Measurements from ENCODE around the gene SV2B.
A peak's percentile ranks its signal among the peaks of the same experiment; 100 is the strongest.

Gene SV2B

DNA sequence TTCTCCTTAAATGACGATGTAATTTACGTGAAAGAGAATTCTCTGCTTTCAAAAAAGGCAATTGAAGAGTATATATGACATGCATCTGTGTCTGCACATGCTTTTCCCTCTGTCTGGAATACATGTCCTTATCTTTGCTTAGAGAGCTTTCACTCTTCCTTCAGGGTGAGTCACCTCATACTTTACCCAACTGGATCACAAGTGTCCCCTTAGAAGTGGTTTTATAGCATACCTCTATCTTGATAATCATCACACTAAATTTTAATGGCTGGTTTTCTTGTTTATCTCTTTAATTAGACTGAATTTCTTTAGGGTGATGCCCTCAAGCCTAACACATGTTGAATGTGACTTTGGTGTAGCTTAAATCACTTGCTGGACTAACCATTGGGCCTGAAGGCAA lies 178.9 kb downstream of the SV2B start:
- no peak for DNase-seq

DNA sequence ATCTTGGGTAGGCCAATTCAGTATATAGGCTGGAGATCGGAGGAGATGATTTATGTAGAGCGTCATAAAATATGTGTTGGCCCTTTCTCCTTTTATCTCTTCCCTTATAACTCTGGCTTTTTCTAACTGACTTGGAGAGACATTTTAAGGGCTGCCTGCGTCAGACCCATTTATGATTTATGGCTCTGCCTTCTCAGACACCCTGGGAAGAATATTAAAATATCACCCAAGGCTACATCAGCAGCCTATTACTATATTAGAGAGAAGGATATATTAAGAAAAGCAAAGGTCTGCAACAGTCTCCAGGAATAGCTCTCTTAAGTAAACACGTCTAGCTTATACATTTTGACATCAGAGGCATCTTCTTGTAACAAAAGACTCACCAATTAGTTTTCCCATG lies 179.4 kb downstream of the SV2B start:
- DNase-seq, result no peak

DNA sequence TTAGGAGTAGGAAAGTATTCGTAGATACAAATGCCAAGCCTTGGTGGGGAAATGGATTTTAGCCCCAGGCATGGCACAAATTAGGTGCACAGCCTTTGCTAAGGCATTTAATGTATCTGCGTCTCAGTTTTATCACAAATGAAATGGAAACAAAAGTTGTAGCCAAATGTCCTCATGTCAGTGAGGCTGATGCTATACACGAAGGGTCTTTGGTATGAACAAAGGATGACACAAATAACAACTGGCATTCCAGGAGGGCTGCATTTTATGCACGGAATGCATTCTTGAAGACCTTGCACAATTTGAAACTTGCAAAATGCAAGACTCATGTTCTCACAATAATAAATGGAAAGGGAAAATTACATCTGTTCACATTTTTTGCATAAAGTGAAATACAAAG lies 181.9 kb downstream of the SV2B start:
- no peak for DNase-seq

DNA sequence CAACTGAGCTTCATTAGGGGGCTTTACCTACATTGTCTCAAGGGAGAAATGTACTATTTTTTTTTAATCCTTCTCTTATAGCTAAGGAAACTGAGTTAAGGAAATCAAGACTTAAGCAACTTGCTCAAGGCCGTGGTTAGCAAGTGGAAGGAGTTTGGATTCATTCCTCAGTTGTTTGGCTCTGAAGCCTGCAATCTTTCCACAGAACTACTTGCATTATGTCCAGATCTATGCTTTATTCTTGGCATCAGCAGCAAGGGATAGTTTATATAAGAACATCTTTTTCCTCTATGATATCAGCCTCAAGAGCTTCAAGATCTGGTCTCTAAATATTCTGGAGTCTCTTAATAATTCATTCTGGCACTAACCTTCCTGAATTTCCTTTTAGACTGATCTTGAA lies 182.4 kb downstream of the SV2B start:
- no peak for DNase-seq

DNA sequence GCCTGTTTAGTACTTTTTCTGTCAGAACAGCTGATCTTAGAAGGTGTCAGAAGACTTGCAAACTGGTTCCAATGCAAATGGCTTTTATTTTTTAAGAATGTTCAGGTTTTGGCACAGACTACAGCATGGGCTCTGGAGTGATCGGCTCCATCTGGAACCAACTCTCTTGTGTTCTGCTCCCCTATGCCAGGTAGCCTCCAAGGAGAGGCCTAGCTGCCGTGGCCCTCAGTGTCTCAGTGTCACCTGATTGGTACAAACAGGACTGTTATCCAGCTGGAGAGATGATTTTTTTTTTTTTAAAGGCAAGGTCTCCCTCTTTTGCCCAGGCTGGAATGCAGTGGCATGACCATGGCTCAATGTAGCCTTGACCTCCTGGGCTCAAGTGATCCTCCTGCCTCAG lies 183.1 kb downstream of the SV2B start:
- no peak for DNase-seq

DNA sequence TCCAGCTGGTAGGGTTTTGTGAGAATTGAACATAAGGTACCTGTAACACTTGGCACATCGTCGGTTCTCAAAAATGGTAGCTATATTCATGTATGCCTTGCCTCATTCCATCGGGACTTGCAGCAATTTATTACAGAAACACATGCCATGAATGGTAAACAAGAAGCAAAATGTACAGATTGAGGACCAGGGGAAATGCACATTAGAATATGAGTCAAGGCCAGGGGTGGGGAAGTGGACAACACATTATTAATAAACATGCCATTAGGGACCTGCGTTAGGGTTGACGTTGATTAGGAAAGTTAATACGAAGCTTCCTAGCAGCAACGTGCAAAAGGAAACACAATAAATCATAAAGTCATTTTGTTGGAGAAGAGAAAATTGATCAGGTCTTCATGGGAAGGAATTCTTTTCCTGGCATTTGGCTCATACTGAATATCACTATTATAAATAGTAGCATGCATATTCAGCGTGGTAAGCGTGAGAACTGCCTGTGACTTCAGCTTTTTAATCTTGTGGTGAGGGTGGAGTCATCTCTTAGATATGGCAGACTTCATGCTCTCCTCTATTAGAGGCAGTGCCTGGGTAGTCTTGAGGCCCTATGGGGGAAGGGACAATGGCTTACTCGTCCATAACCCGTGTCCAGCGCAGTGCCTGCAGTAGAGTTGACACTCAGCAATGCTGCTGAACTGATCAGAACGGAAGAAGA lies 184.9 kb downstream of the SV2B start:
- DNase-seq, result no peak

DNA sequence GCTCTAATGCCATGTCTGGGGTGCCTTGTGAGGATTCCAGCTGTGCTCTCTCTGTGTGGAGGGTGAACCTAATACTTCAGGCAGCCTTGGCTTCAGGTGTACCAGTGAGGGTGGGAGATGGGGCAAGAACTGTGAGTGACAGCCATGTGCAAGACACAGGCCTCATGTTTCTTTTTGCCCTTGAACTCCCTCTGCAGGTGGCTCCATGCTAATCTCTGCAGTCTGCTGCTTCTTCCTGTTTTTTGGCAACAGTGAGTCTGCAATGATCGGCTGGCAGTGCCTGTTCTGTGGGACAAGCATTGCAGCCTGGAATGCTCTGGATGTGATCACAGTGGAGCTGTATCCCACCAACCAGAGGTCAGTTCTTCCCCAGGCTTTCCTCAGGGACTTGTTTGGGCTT lies 189.3 kb downstream of the SV2B start:
- peak; percentile 5 for DNase-seq

DNA sequence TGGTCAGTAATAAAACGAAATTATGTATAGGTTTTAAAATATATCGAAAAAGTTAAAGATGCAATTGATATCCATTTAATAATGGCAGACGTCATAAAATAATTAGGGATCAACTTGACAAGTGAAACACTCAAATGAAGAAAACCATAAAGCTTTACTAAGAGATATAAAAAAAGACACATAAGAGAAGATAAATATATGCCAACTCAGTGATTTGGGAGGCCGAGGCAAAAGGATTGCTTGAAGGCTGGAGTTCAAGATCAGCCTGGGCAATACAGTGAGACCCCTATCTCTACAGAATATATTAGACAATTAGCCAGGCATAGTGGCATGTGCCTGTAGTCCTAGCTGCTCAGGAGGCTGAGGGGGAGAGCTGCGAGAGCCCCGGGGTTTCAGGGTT lies 190.5 kb downstream of the SV2B start:
- DNase-seq, result no peak

DNA sequence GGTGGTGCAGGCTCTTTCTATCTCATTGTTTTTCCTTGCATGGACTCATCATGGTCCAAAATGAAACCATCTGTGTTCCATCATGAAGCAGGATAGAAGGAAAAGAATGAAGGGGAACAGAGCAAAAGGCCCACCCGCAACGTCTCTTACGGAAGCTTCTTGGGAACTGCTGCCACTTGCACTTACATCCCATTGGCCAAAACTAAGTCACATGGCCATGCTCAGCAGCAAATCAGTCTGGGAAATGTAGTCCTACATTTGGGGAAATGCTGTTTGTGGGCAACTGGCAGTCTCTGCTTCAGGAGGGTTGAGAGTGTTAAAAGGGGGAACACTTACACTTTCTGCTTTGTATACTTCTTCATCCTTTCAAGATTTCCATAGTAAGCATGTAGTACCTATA lies 191.6 kb downstream of the SV2B start:
- DNase-seq, result peak; percentile 20

DNA sequence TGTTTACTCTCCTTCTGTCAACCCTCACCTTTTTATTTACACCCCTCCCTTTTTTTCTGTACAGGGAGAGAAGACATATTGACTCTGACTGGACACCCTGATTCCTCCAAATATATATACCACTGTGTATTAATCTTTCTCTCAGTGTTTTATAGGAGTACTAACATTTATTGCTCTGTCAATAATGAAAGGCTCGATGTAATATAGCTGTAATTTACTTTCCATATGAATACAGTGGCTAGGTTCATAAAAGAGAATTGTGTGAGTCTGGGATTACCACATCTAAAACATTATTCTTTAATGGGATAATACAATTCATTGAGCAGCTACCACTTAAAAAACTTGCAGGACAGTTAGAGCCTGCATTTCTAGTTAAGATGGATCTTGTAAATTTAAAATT lies 194.3 kb downstream of the SV2B start:
- no peak for DNase-seq

DNA sequence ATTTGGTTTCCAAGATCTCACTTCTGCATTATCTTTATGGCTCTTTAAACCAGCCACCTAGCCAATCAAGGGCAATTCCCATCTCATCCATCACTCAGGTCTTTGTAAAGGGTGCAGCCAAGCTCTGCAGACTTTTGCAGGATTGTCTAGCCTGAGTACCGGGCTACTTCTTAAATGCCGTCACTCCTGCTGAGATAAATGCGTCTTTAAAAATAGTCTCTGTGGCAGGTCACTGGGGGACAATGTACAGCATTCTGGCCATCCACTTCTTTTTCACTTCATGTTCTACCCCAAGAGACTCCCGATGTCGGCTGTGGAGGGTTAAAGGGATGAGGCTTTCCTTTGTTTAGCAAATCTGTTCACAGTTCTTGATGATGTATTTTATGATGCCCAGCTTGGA lies 194.7 kb downstream of the SV2B start:
- DNase-seq, result no peak

DNA sequence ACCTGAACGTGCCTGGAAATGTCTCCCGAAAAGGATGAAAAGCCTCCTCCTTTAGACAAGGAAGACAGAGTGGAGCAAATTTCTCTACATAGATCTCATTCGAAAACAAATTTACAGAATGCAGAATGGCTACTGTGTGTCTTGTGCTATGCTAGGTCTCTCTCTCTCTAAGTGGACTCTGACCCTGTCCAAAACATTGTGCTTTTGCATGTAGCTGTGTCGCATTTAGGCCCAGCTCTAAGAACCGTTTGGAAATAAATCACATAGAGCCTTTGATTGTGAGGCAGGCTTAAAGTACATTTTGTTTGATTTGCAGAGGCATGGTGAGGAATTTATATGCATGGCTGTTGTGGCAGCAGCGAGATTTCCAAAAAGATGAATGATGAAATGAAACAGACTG lies 198.0 kb downstream of the SV2B start:
- DNase-seq, result no peak

DNA sequence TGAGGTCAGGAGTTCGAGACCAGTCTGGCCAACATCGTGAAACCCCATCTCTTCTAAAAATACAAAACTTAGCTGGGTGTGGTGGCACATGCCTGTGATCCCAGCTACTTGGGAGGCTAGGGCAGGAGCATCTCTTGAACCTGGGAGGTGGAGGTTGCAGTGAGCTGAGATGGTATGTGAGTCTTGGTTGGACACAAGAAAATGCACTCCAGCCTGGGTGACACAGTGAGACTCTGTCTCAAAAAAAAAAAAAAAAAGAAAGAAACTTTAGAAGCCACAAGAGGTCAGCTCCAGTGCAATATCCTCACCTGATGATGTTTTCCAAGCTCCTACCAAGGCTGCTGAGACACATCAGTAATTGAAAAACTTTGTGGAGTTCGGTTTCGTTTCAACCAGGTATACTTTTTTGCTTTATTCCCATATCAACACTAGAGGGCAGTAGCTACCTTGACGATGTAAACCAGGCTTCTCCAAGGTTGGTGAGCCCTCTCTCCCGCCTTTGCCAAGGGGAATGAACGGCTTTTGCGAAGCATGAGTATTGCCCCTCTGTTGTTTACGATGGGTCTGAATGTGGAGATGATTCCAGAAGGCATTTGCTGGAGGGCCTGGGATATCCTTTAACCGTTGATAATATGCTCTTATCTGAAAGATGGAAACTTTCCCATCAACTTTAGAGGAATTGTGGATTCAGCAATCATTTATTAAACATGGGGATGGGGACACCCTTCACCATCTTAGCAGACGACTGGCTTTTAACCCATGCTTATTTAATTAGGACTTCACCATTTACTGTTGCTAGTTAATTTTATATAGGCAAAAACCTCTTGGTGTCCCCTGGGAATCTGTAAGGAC lies 202.8 kb downstream of the SV2B start:
- peak; percentile 71 for DNase-seq

DNA sequence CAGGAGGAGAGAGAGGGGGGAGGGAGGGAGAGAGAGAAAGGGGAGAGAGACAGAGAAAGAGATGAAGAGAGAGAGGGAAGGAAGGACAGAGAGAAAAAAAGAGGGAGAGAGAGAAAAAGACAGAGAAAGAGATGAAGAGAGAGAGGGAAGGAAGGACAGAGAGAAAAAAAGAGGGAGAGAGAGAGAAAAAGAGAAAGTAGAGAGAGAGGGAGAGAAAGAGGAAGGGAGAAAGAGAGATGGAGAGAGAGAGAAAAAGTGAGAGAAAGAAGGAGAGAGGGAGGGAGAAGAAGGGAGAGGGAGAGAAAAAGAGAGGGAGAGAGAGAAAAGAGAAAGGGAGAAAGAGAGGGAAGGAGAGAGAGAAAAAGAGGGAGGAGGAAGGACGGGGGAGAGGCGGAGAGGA lies 204.2 kb downstream of the SV2B start:
- DNase-seq, result no peak

DNA sequence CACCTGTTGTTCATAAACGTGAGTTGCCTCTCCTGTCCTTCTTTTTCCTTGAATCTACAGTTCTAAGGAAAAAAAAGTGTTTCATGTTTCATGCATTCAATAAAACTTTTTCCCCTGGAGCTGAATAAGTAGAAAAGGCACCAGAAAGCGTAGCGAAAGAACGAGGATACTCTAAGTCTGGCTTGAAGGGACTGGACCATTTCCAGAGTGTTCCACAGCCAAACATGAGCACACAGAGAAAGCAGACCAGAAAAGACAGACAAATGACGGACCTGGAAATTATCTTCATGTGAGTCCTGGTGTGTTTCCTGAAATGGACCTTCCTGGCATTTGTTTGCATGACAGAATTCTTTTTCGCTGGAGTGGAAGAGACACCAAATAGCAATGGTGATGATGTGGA lies 204.7 kb downstream of the SV2B start:
- no peak for DNase-seq

DNA sequence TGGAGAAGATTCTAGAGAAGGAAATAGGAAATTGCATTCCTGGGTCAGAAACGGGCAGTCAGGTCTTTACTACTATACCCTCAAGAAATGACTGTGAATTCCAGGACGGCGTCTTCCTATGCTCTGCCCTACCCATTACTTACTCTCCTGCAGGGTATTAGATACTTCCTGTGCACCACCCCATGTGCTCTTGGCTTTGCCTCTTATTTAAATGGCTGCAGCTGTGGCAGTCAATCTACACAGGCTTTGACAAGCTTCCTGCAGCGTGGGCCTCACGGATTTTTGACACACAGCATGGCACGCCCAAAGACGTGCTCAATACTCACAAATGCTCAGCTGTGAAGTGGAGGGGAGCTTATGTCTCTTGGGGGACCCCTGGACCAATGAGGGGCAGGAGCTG lies 206.1 kb downstream of the SV2B start:
- no peak for DNase-seq

DNA sequence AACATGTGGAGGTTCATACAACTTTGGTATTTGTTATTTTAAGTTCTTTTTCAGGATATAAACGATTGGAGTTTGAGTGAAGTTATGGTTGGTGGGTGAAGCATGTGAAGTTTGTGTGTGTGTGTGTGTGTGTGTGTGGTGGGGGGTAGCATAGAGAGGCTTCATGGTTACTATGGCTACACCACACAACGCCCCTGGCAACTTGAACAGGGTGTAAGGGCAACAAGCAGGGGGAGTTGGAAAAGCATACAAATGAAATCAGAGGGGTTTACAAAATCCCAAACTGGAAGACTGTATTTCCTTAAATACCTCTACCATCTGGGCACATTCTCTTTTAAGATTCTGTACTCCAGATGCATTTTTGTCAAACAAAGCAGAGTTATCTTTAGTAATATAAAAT lies 207.5 kb downstream of the SV2B start:
- DNase-seq, result no peak

DNA sequence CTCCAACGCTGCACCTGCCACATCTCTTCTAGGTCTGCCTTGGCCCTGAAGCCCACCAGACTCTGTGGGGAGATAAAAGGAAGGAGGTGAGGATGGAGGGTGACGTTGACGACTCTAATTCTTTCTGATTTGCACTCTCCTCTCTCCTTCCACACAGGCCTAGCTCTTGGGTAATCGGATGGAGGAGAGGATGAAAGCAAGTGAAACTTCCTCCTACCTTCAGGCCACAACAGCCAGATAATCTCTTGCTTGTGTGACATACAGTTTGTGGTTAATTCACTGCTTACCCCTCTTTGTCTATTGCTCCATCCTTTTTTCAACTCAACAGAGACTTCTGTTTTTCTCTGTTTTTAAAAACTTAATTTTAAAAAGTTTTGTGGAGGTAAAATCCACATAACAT lies 208.1 kb downstream of the SV2B start:
- peak; percentile 50 for DNase-seq

DNA sequence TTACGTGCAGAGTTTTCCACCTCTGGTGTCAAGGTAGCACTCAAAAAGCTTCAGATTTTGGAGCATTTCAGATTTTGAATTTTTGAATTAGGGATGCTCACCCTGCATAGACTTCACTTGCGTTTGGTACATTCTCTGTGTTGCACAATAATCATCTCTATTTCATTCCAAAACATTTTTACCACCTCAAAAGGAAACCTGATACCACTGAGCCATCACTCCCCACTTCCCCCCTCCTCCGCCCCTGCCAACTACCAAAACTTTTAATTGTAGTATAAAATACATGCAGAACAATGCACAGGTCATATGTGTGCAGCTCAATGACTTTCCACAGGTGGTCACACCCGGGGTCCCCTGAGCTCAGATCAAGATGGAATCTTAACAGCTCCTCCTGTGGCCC lies 208.8 kb downstream of the SV2B start:
- peak; percentile 41 for DNase-seq

DNA sequence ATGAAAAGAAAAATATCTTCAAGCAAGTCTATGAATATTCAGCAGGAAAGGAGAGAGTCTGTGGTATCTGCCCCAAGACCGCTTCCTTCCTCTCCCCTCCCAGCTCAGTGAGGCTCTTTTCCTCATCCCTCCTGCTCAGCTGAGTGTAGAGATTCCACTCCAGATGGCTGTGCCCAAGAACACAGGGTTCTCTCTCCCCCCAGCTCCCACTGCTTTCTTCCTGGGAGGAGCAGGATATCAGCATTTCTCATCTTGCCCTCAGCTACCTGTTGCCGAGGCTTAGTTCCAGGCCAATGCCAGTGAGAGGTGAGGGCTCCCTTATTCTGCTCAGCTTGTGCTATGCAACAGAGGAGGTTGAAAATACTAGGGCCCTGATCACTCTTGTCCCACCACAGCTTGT lies 211.9 kb downstream of the SV2B start:
- DNase-seq, result peak; percentile 27

DNA sequence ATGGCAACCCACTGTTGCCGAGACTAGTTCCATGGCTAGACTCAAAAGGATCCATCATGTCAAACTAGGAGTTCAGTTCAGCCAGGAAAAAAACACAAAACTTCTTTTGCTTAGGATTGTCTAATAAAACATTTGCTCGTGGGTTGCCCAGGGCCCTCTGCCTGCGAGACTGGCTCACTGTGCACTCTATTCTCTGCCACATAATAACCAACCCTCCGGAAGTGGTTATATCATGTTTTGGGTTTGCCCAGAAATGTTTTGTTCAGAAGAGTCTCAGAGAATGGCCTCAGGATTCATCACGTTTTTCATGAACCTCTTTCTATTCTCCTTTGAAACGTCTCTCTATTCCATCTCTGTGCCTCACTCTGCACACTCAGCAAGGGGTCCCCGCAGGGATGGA lies 216.1 kb downstream of the SV2B start:
- peak; percentile 19 for DNase-seq

DNA sequence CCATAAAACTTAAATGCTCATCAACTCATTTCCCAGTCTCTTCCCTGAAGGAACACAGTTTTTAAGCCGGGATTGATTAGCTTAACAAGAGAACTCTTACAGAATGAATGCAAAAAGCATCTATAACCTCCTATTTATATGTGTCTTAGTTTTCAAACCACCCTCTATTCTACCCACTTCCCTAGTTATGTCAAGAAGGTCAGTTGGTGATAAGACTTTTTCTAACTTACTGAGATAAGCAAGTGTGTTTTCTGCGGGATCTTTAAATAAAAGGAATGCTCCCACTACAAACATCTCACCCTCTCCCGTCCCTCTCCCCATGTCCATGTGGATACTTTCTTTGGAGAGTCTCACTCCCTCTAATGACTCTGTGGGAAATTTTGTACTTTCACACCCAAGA lies 218.5 kb downstream of the SV2B start:
- no peak for DNase-seq

DNA sequence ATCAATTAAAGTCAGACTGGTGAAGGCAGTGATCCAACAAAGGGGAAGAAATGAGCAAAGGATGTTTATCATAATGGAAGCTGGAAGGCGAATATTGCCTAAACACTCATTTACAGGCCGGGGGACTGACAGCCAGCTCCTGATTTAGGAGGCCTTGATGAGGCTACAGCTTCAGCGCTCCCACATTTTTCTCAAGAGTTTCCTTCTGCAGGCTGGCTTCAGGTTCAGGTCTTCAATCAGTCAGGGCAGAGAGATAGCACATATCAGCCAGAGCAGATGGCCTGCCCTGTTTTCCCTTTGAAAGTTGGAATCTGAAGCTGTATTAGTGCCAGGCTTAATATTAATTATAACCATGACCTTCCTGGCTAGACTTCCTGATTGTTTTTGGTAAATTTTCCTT lies 218.9 kb downstream of the SV2B start:
- no peak for DNase-seq

DNA sequence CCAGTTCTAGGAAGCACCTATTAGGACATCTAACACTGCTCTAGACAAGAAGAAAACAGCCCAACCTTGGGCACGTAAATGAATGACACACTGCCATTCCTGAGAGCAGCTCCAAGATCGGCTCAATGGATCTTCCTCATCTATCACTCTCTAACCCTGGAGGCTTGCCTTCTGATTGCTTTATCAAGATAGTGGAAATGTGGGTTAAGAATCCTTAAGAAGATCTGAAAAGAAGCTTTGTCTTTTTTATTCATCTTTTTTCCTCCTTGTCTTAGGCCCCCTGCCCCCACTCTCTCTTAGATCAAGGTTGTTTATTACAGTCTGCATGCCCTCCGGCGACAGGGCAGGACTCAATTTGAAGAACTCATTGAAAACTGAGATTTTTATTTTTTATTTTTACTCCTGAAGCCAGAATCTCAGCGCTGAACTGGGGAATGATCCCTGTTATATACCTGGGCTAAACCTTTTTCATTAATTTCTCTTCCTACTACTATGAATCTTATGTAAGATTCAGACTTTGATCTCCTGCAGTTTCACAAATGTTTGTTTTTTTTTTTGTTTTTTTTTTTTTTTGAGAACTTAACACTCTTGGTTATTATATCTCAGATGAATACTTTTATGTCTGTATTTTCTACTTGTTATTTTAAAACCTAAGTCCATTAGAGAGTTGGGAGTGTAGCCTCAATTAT lies 219.5 kb downstream of the SV2B start:
- no peak for DNase-seq
